Raji (cell line): ENCODE data around the gene MCAM.

Source experiments
- POLR2A ChIP-seq: IDR thresholded peaks from 2 replicates; pipeline ENCODE4 v1.6.1; 2011; ENCODE audit warnings: low read depth, low read length, control low read depth; ENCODE audit not compliant: insufficient read depth

MCAM gene

DNA sequence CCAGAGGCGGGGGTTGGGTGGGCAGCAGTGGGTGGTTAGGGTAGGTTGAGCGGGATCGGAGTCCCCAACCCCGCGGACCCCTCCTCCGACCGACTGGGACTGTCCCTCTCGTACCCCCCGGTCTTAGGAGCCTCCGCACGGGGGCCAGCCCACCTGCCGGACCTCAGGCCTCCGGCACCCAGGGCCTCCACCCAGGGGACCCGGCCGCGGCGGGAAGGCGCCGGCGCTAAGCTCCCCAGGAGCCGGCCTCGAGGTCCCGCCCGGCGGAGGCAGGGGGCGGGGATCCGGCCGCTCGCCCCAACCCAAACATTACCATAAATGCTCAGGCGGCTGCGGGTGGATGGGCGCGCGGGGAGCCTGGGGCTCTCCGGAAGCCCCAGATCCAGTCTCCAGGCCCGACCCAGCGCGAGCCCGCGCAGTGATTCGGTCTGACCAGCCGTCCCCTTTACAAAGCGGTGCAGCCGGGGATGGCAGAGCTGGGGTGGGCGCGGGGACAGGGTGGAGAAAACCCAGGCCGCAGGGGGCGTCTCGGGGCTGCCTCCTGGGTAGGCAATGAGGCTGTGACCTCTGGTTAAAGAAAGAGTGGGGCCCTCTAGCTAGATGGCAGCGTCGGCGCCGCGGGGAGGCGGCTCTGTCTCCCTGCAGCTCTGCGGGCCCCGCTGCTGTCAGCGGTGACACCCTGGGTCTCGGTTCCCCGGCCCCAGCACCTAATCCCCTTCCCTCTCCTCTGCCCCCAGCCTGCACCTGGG is 4.0 kb upstream of the MCAM start:
- peak; percentile 61 for TF ChIP-seq POLR2A

- no peak for TF ChIP-seq POLR2A
These were observed 3.4 kb upstream of the MCAM start for GRCh38 chr11:119320240-119320775.

GRCh38 chr11:119319700-119320239 is 2.8 kb upstream of the MCAM start:
- TF ChIP-seq POLR2A: no peak

- no peak for TF ChIP-seq POLR2A
These were observed 2.3 kb upstream of the MCAM start for GRCh38 chr11:119319136-119319699.

- TF ChIP-seq POLR2A: no peak
These were observed 1.6 kb upstream of the MCAM start for GRCh38 chr11:119318240-119319135.

DNA sequence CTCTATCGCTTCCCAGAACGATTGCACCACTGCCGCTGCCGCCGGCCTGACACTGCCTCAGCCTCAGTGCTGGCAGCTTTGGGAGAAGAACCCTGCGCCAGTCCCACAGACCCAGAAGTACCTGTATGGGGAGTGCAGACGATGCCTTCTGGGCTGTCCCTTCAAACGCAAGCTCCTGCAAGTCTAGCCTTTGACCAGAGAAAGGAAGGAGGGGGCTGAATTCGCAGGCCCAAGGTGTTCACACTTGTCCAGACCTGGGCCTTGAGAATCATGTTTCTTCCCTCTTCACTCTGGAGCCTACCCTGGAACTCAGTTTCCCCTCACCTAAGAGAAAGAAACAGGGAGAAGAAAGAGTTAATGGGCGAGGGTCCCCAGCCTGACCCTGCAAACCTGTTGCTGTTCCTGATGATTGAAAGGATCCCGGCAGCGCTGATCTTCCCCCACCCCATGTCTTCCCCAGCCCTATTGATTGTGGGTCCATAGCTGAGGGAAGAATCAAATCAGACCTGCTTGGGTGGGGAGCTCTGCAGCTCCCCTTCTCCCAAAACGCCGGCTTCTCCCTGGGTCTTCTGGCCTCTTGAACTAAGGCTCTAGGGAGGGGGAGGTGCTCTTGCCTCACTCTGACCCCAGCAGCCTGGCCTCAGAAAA is 786 bp upstream of the MCAM start:
- no peak for TF ChIP-seq POLR2A

GRCh38 chr11:119316016-119316728 is 758 bp downstream of the MCAM start:
- TF ChIP-seq POLR2A: no peak

GRCh38 chr11:119315131-119316015 is 1.6 kb downstream of the MCAM start:
- TF ChIP-seq POLR2A: peak; percentile 45; the same call in 1 of the 2 replicates

DNA sequence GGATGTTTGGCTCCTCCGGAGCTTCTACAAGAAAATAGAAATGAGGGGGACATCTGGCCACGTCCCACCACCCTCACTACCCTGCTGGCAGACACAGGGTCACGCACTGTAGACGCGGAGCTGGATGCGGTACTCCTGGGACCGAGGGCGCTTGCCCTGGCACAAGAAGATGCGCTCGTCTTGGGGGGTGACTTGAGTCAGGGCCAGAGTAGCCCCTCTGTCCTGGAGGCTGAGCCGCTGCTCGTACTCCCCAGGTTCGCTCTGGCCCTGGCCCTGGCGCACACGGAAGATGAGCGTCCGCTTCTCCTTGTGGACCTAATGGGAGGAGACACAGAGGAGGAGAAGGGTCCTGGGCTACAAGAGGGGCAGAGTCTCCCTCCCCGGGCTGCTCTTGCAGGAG is 2.2 kb downstream of the MCAM start:
- TF ChIP-seq POLR2A: no peak

DNA sequence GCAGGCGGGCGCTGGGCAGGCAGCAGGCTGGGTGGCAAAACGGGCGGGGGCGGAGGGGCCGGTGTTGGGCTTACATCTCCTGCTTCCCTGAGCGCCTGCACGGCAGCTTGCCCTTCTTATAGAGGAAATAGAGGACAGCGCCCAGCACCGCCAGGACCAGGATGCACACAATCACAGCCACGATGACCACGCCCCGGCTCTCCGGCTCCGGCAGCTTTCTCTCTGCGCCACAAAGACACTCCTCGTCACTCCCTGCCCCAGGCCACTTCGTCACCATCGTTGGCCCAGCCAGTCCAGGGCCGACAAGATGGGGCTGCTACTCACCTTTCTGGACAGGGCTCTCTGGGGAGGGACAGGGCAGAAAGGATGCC is 6.3 kb downstream of the MCAM start:
- no peak for TF ChIP-seq POLR2A

- TF ChIP-seq POLR2A: no peak
These were observed 6.8 kb downstream of the MCAM start for GRCh38 chr11:119309953-119310681.

GRCh38 chr11:119309411-119309810 is 7.5 kb downstream of the MCAM start:
- TF ChIP-seq POLR2A: no peak

DNA sequence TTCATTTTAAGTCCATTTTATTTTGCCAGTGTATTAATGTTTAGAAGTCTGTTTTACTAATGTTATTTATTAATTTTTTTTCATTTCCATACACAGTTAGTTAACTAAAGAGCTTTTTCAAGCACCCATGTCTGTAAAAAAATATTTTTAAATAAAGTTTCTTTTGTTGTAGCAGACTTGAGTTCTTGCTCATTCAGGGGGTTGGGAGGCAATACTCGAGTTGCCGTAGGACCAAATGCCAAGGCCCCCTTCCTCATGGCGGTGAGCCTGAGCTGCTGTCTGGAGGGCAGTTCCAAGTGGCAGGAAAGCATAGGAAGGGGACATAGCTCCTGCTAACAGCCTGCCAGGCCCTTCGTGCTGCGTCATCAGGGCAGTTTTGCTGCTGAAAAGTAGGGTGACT is 9.0 kb downstream of the MCAM start:
- no peak for TF ChIP-seq POLR2A
